ENCODE measurements around the gene VPS13D. TPM values are rescaled to one million over a fixed set of nuclear protein-coding genes. Genes with fewer than 3 reads are reported as not detected.

The VPS13D gene
- total RNA-seq, 1 experiment from 2014 or later, result 20.2 TPM

DNA sequence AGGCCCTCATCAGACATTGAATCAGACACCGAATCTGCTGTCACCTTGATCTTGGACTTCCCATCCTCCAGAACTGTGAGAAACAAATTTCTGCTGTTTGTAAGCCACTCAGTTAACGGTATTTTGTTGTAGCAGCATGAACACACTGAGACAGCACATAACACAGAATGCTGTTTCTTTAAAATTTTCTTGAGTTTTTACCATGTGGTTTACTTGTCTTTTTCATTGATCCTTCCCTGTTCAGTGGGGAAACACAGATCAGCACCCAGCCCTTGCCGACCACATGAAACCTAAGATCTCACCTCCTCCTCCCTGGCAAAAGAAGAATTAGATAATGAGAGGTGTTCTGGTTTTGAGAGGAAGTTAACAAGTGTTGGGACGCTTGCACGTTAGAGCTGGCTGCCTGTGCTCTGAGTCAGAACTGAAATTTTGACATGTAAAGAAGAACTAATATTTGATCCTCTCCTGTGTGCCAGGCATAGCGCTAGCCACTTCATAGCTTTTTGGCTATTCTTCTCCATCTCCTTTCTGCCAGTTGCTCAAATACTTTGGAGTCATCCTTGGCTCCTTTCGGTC is 208.6 kb downstream of the VPS13D start:
- Histone ChIP-seq H3K56ac (ENCODE audit: insufficient read length, low read depth, low read length) (no peak overlapping the region), H4K5ac (ENCODE audit: insufficient read length, low read depth, low read length) (no peak overlapping the region), H3K4me2 (ENCODE audit: insufficient read depth, insufficient read length, low read length) (no peak overlapping the region), H3K27me3 (ENCODE audit: insufficient read depth, low read length) (no peaks in the 10 kb centered on the region), H2BK120ac (ENCODE audit: low read depth, low read length, poor library complexity, severe bottlenecking) (no peak overlapping the region), H4K20me1 (ENCODE audit: control insufficient read depth, insufficient read depth, insufficient read length) (no peaks in the 10 kb centered on the region), H3K23ac (ENCODE audit: insufficient read length, low read depth, low read length) (no peak overlapping the region), H3K79me1 (ENCODE audit: insufficient read depth, low read depth, low read length, poor library complexity, severe bottlenecking) (no peaks in the 10 kb centered on the region), H2BK15ac (ENCODE audit: low read depth, low read length) (no peak overlapping the region), H2AK5ac (ENCODE audit: insufficient read length, low read length) (no peak overlapping the region), H2BK20ac (ENCODE audit: low read depth, low read length, poor library complexity, severe bottlenecking) (no peak overlapping the region), H3K4me1 (ENCODE audit: insufficient read depth, low read length) (no peaks in the 10 kb centered on the region), H3K79me2 (ENCODE audit: insufficient read depth, low read length) (no peaks in the 10 kb centered on the region), H4K91ac (ENCODE audit: insufficient read length, low read depth, low read length) (no peak overlapping the region), H3K9ac (ENCODE audit: extremely low read depth, insufficient read length, low read length) (no peak overlapping the region), H3K23me2 (ENCODE audit: insufficient read length, low read depth, low read length, poor library complexity, severe bottlenecking) (no peaks in the 10 kb centered on the region), H3K9me3 (ENCODE audit: control insufficient read depth, low read depth, low read length) (no peaks in the 10 kb centered on the region), H2BK12ac (ENCODE audit: insufficient read length, low read depth, low read length) (no peak overlapping the region), H3K4ac (ENCODE audit: low read depth, low read length) (no peak overlapping the region), H3K14ac (ENCODE audit: insufficient read depth, low read length) (no peak overlapping the region), H4K8ac (replicated peaks; ENCODE audit: insufficient read length, low read depth, low read length) (no peak overlapping the region), H2BK5ac (ENCODE audit: insufficient read length, low read length) (no peak overlapping the region), H3T11ph (ENCODE audit: low read length) (no peak overlapping the region), H3K18ac (ENCODE audit: insufficient read length, low read depth, low read length) (no peak overlapping the region), H2AFZ (ENCODE audit: low read length) (no peak overlapping the region), H3K27ac (ENCODE audit: insufficient read length, low read depth, low read length) (no peak overlapping the region)
- Mint-ChIP-seq H3K27ac (no peak overlapping the region), H3K9me3 (no peaks in the 10 kb centered on the region; a peak in 1 of 5 replicates), H3K4me3 (no peak overlapping the region), H3K4me1 (peaks cover 15 to 24% of the 10 kb centered on the region in 2 experiments), H3K36me3 (ENCODE audit: insufficient read depth in 1 of 3, low read depth in 3 of 3) (peaks cover 2 to 16% (median 3%) of the 10 kb centered on the region in 3 experiments; a peak in 5 of 7 replicates), H3K27me3 (ENCODE audit: low read depth) (no peaks in the 10 kb centered on the region)
- WGBS (ENCODE audit: extremely low coverage, insufficient read length, low lambda C conversion rate), result no CpG with 5 or more reads among the region's 7 CpGs
- no peak for DNase-seq
- TF ChIP-seq, protein P1, sequence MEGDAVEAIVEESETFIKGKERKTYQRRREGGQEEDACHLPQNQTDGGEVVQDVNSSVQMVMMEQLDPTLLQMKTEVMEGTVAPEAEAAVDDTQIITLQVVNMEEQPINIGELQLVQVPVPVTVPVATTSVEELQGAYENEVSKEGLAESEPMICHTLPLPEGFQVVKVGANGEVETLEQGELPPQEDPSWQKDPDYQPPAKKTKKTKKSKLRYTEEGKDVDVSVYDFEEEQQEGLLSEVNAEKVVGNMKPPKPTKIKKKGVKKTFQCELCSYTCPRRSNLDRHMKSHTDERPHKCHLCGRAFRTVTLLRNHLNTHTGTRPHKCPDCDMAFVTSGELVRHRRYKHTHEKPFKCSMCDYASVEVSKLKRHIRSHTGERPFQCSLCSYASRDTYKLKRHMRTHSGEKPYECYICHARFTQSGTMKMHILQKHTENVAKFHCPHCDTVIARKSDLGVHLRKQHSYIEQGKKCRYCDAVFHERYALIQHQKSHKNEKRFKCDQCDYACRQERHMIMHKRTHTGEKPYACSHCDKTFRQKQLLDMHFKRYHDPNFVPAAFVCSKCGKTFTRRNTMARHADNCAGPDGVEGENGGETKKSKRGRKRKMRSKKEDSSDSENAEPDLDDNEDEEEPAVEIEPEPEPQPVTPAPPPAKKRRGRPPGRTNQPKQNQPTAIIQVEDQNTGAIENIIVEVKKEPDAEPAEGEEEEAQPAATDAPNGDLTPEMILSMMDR (conservative IDR thresholded peaks at IDR 0.05), result no peak

Data from H9 (cell line).